ENCODE measurements around the gene RTEL1. TPM values are rescaled to one million over a fixed set of nuclear protein-coding genes. Genes with fewer than 3 reads are reported as not detected.
"Not testable (repeated sequence)": the region's sequence is repeated elsewhere in the genome, so short reads cannot be mapped to it uniquely, and the experiment has no call there.

RTEL1 gene
- total RNA-seq, 1 donor from 2014 or later = 6.0 TPM

DNA sequence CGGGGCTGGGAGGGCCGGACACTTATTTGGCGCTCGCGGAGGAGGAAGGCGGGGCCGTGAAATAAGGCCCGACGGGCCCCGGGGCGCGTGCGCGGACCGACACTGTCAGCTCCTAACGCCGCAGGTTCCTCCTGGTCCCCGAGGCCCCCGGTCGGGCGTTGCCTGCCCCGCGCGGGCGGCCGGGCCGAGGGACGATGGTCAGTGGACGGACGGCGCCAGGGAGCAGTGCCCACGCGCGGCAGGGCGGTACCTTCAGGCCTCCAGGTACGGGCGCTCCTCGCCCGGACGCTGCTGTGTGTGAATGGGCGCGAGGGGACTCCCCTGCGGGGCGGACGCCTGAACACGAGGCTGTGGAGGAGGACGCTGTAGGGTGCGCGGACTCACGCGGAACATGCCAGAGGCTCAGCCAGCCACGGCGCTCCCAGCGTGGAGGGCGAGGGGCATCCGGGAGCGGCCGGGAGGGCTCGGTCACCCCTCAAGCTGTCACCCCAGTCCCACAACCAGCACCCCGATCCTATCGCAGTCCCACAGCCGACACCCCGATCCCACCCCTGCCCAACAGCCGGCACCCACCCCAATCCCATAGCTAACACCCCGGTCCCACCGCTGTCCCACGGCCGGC lies 30.9 kb upstream of the RTEL1 start:
- DNase-seq (ENCODE audit: low read depth in 2 of 2) = peak; percentile 79 to 96

DNA sequence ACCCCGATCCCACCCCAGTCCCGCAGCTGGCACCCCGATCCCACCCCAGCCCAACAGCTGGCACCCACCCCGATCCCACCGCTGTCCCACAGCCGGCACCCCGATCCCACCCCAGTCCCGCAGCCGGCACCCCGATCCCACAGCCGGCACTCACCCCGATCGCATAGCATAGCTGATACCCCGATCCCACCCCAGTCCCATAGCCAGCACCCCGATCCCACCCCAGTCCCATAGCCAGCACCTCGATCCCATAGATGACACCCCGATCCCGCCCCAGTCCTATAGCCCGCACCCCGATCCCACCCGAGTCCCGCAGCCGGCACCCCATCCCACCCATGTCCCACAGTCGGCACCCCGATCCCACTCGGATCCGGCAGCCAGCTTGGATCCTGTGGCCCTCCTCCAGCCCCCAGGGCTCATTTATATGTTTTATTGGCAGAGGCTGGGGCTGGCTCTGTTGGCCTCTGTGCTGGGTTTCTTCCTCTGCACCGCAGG lies 30.3 kb upstream of the RTEL1 start:
- DNase-seq (ENCODE audit: low read depth in 2 of 2) = no peak

DNA sequence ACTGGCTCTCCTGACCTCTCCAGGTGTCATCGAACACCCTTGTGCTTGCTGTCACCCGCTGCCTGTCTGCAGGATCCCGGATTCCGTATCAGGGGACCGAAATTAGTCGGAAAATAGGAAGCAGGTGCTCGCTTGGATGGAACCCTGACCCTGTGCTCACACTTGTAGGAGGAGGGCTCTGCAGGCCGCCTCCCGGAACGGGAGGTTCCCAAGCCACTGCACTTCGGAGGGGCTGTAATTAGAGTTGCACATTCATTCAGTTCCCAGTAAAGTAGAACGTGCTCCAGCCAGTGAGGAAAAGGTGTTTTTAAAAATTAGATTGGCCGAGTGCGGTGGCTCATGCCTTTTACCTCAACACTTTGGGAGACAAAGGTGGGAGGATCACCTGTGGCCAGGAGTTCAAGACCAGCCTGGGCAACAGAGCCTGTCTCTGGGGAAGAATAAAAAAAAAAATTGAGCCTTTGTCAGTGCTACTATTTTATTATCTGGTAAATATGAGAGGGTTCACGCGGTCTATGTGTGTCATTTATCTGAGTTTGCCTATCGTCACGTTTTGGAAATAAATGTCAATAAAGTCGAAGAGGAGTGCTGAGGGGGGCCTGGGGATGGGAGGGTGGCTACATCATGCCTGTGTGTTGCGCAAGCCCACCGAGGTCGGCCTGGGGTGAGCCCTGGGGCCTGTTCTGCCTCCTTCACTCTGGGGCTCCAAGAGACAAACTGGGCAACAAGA lies 29.7 kb upstream of the RTEL1 start:
- DNase-seq (ENCODE audit: low read depth in 2 of 2) = peak; percentile 73 to 81

DNA sequence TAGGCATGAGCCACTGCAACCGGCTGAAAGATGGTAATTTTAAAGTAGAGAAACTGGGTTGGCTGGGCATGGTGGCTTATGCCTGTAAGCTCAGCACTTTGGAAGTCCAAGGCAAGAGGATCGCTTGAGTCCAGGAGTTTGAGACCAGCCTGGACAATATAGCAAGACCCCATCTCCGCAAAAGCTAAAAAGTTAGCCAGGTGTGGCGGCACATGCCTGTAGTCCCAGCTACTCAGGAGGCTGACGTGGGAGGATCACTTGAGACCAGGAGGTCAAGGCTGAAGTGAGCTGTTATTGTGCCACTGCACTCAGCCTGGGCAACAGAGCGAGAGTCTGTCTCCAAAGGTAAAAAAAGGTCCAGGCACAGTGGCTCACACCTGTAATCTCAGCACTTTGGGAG lies 27.2 kb upstream of the RTEL1 start:
- not testable (repeated sequence) for DNase-seq (ENCODE audit: low read depth in 2 of 2)

DNA sequence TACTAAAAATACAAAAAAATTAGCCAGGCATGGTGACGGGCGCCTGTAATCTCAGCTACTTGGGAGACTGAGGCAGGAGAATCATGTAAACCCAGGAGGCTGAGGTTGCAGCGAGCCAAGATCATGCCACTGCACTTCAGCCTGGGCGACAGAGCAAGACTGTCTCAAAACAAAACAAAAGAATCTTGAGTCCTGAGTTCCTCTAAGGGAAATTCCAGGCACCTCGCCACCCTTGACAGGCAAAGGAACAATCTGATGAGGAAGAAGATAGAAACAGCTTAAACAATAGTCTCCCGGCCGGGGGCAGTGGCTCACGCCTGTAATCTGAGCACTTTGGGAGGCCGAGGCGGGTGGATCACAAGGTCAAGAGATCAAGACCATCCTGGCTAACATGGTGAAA lies 26.7 kb upstream of the RTEL1 start:
- DNase-seq (ENCODE audit: low read depth in 2 of 2) = peak in 1 of 2 donors; percentile 31

DNA sequence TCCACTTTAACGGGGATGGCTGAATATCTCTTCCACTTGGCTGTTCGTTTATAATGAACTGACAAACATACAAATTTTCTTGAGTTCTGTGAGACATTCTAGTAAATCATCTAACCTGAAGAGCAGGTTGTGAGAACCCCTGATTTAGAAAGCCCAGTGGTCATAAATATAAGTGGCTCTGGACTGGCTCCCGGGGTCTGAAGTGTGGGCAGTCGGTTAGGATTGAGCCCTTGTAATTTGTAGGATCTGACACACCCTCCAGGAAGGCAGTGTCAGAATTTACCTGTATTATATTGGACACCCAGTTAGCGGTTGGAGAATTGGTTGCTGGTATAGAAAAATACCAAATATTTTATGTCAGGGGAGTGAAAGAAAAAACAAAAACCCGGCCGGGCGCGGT lies 24.4 kb upstream of the RTEL1 start:
- DNase-seq (ENCODE audit: low read depth in 2 of 2) = no peak

DNA sequence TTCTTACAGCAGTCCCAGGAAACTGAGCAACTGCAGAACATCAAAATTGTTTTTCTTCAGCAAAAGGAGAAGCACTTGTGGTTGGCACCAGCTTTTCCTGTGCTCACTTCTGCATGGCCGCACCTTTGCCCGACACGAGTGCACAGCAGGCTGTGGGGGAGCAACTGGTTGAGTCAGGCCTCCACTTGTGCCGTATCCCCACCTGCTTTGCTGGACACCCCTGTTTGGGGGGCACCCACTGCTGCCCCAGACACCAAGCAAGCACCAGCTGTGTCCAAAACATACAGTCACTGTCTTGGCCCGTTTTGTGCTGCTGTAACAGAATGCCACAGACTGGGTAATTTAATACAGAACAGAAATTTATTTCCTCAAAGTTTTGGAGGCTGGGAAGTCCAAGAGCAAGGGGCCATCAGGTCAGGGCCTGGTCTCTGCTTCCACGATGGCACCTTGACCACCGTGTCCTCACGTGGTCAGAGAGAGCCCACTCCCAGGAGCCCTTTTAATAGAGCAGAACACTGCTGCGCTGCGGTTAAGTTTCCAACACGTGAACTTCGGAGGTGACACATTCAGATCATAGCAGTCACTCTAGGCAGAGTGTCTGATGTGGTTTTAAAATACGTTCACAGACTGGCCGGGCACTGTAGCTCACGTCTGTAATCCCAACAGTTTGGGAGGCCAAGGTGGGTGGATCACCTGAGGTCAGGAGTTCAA lies 22.5 kb upstream of the RTEL1 start:
- DNase-seq (ENCODE audit: low read depth in 2 of 2) = no peak

DNA sequence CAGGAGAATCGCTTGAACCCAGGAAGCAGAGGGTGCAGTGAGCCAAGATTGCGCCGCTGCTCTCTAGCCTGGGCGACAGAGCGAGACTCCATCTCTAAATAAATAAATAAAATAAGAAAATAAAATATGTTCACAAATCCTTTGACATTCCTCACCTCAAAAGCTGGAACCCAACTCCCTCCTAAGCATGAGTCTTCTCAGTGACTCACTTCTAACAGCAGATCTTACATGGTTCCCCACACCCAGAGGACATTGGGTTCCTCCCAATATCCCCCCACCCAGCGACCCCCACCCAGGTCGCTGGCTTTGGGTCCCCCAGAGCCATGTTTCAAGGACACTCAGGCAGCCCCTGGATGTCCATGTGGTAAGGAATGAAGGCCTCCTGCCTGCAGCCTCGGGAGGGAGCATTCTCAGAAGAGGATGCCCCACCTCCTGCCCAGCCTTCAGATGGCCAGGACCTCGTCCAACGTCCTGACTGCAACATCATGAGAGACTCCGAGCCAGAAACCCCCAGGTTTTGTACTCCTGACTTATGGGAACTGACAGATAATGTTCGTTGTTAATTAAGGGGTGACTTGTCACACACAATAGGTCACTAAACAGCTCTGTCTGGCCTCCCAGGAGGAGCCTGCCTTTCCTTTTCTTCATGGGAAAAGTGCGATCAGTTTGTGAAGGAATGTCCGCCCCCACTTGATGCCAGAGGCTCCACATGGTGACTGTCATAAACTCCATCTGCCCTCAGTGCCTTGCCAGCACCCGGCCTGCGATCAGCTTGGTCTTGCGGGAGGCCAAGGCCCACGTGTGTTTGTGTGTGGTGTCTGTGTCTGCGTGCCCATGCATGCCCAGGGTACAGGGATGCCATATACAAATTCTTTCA lies 21.1 kb upstream of the RTEL1 start:
- DNase-seq (ENCODE audit: low read depth in 2 of 2) = no peak

DNA sequence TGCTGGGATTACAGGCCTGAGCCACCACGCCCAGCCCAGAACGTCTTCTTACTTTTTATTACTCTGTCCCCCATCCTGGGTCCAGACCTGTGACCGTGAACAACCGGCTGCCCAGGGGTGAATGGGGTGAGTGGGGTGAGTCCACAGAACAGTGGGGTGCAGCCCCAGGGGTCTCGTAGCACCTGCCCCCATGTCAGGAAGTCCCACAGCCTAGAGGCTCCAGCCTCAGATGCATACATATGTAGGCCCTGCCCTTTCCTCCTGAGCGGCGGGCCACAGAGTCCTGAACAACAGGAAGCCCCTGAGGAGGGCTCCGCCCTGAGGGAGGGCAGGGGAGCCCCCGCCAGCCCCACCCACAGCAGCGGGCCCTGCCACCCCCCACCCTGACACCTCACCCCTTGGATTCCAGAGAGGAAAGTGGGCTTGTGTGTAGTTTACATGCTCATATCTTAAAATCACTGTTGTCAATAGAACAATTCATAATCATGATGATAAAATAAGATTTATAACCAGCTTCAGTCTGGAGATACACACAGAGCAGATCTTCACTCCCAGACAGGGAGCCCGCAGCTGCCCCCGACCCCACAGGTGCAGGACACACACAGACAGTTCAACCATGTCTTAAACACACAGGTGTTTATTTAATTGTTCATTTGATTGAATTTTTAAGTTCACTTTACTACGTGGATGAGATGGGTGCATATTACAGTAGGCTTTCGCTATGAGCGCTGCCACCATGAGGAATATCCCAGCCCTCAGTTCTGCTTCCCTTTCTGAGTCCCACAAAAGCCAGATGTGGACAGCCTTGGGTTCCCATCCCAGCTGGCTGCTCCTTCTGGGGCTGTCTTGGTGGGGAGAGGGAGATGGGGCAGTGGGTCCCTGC lies 18.8 kb upstream of the RTEL1 start:
- DNase-seq (ENCODE audit: low read depth in 2 of 2) = peak in 1 of 2 donors; percentile 51

DNA sequence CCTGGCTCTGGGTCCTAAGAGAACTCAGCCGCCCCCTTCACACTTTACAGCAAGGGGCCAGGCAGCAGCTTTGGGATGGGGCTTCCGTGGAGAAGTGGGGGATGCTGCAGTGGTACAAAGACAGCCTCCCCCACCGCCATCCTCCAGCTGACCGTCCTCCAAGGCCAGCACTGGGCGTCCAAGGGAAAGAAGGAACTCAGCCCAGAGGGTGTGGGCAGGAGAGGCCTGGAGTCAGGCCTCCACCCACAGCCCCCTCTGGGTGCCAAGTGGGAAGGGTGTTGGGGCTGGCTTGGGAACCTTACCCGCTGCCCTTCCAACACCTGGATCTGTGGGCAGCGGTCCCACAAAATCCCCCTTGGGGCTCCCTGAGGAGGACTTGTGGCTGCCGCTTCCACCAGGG lies 18.0 kb upstream of the RTEL1 start:
- no peak for DNase-seq (ENCODE audit: low read depth in 2 of 2)

DNA sequence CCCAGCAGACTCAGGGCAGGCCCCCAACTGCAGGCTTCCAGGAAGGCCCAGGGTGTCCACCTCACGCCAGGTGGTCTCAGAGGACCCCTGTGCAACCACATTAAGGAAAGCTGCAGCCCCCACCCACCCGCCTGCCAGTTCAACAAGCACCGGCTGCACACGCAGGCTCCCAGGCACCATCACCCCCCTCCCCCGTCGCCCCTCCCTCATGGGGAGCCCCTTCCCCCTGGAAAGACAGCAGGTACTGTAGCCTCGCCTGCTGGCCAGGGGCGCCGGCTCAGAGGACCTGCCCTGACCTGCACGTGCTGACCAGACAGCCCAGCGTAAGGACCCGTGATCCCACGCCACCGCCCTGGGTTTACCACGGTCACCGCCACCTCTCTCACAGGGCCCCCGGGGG lies 17.4 kb upstream of the RTEL1 start:
- not testable (repeated sequence) for DNase-seq (ENCODE audit: low read depth in 2 of 2)

DNA sequence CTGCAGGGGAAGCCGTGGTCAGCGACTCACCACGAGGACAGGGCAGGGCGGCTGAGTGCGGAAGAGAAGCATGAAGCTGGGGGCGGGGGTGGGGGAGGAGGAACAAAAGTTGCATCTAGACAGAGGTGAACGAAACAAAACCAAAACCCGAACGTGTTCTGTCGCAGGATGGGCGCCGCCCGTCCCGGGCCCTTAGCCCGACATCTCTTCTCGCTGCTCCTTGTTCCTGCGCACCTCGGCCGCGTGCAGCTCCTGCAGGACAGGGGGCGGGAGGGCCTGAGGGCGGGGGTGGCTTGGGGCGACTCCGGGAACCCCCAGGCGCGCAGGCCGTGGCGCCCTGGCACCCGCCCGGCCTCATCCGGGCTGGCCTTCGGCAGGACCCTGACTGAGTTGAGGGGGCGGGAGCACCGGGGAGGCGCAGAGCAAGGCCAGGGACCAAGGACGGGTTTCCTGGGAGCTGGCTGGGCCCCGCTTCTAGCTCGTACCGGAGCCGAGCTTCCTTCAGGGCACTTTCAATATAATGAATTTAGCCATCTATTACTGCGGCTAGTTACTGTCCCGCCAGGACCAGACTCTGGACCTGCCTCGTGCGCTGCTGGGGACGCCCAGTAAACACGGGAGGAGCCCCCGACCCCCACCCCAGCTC lies 16.8 kb upstream of the RTEL1 start:
- peak in 1 of 2 donors; percentile 15 for DNase-seq (ENCODE audit: low read depth in 2 of 2)

DNA sequence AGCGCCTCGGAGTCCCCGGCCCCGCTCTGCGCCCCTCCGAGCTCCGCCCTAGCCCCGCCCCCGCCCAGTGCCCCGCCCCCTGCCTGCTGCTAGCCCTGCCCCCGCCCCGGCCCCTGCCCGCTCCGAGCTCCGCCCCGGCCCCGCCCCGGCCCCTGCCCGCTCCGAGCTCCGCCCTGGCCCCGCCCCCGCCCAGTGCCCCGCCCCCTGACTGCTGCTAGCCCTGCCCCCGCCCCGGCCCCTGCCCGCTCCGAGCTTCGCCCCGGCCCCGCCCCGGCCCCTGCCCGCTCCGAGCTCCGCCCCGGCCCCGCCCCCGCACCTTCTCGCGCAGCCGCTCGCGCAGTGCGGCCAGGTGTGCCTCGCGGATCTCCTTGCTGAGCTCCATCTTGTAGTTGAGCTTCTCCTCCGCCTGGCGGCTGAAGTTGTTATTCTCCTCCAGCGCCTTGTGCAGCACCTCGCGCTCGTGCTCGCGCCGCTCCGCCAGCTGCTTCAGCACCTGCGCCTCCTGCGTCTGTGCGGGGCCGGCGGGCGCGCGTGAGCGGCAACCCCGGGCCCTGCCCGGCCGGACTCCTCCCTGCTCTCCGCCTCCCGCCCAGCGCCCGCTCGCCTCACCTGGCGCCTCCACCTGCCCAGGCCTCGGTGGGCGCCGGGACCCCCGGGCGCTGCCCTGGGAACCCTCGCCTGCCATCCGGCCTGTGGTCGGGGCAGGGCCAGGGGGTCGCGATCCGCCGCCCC lies 16.2 kb upstream of the RTEL1 start:
- peak; percentile 43 to 90 for DNase-seq (ENCODE audit: low read depth in 2 of 2)

DNA sequence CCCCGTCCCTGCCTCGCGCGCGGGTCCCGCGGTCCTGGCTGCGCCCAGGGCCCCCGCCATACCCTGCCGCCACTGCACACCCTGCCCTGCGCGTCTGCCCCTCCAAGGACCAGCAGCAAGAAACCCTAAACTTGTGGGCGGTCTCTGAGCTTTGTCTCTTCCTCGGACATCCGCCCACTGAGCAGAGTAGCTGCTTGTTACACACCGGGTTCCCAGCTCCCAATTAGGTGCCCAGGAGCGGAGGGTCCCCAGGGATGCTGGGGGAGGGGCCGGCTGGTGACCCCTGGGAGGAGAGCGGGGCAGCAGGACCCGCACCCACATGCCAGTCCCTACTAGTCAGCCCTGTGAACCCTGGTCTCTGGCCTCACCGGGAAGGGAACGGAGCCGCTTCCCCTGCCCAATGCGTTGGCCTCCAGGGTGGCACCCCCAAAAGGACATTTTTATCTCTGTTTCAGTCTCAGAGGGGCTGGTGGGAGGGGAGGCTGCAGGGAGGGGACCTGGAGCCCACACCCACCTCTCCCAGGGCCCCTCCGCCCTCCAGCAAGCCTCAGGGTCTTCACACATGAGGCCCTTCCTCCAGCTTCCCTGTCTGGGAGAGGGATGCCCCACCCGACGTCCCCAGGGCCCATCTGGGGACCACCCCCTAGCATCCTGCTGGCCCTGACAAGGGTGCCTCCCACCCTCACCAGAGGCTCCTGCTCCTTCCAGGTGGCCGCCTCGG lies 15.4 kb upstream of the RTEL1 start:
- no peak for DNase-seq (ENCODE audit: low read depth in 2 of 2)

DNA sequence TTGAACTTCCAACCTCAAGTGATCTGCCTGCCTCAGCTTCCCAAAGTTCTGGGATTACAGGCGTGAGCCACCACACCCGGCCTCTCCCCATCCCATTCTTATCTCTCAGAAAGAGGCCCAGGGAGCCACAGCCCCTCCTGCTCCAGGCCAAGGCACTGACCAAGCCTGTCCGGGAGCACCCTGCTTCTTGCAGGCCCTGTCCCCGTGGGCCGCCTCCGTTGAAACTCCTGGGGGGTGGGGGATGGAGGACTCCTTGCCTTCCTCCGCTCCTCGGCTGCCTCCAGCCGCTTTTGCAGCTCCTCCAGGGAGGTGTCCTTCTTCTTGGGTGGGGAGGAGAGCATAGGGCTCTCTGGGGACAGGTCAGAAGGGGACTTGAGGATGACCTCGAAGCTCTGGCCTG lies 14.6 kb upstream of the RTEL1 start:
- no peak for DNase-seq (ENCODE audit: low read depth in 2 of 2)

DNA sequence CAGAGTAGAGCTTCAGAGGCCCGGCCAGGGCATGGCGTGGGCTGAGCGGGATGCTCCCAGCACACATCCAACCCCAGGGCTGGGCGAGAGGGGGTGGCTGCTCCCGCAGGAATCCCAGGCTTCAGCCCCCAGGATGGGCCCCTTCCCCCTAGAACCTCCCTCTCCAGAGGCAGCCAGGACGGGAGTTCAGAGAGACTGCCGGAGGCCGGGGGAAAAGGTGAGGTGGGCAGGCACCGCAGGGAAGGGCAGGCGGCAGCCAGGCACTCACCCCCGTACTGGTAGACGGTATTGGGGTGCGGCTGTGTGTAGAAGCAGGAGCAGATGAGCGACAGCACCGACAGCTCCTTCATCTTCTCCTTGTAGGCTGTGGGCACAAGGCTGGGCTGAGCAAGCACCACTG lies 14.2 kb upstream of the RTEL1 start:
- no peak for DNase-seq (ENCODE audit: low read depth in 2 of 2)

DNA sequence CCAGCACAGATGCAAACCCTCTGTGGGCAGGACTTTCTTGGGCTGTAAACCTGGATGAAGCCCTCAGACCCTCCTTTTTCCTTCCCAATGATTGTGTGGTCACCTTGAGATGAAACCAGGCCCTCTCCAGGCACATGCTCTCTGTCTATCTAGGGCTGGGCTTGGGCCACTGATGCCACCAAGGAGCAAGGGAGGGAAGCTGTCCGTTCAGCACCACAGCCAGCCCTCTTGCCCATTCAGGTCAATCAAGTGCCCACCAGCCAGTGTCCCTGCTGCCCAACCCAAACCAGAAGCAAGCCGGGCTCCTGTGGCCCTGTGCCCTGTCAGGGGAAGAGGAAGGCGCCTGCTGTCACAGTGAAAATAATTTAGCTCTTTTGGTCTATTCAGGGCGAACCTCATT lies 12.9 kb upstream of the RTEL1 start:
- DNase-seq (ENCODE audit: low read depth in 2 of 2) = no peak

DNA sequence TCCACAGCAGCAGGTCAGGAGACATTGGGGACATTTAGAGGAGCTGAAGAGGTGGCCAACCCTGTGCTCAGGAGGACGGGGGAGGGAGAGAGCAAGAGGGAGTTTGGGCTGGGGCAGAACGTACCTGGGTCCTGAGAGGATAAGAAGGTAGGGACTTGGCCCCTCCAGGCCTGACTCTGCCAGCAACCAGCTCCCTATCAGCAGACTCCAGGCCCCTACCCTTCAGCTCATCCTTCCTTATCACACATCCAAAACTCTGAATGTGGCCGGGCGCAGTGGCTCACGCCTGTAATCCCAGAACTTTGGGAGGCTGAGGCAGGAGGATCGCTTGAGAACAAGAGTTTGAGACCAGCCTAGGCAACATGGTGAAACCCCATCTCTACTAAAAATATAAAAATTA lies 9.9 kb upstream of the RTEL1 start:
- DNase-seq (ENCODE audit: low read depth in 2 of 2) = no peak

Measured in dermis microvascular lymphatic vessel endothelial cell (primary cell).